DND-41 (cell line): ENCODE measurements around the gene ASXL2.
A peak's percentile ranks its signal among the peaks of the same experiment; 100 is the strongest.
"Not testable (repeated sequence)": the region's sequence is repeated elsewhere in the genome, so short reads cannot be mapped to it uniquely, and the experiment has no call there.

Experiments
- ATAC-seq: fragments of 200-7000 bp; cut with Tn5 transposase; 3 replicates; pipeline ENCODE4 v1.9.1; 2021; ENCODE audit warnings: low read depth; ENCODE audit not compliant: insufficient read depth
- DNase-seq: peaks from one replicate; pipeline ENCODE4 v3.0.0-alpha.2; 2020
- H2AFZ ChIP-seq: 2 replicates; pipeline ENCODE4 v1.6.0; 2012; ENCODE audit warnings: low read depth, low read length
- H3K27ac ChIP-seq: 2 replicates; pipeline ENCODE4 v1.5.1; 2012; ENCODE audit warnings: low read length, inconsistent platforms
- H3K27me3 ChIP-seq: fragments of 200-600 bp; sonication (generic); 2 replicates; pipeline ENCODE4 v1.6.0; 2012; ENCODE audit warnings: low read length, mild to moderate bottlenecking, inconsistent platforms; ENCODE audit not compliant: insufficient read depth, poor library complexity
- H3K36me3 ChIP-seq: 2 replicates; pipeline ENCODE4 v1.5.1; 2012; ENCODE audit warnings: low read length, inconsistent platforms; ENCODE audit not compliant: insufficient read depth
- H3K4me1 ChIP-seq: 2 replicates; pipeline ENCODE4 v1.5.1; 2012; ENCODE audit warnings: mild to moderate bottlenecking, low read length; ENCODE audit not compliant: insufficient read depth
- H3K4me2 ChIP-seq: 2 replicates; pipeline ENCODE4 v1.6.0; 2012; ENCODE audit warnings: mild to moderate bottlenecking, moderate library complexity, low read length, inconsistent platforms; ENCODE audit not compliant: insufficient read depth
- H3K4me3 ChIP-seq, 2 experiments: fragments of 200-600 bp in 1 of 2; shearing (Covaris generic) in 1 of 2; 2 replicates each; pipeline ENCODE4 v1.5.1; 2012 to 2016; ENCODE audit warnings: inconsistent platforms in 2 of 2, low read length in 2 of 2, mild to moderate bottlenecking in 2 of 2, low read depth in 1 of 2, moderate library complexity in 1 of 2
- H3K79me2 ChIP-seq: 2 replicates; pipeline ENCODE4 v1.6.0; 2012; ENCODE audit warnings: low read length, inconsistent platforms; ENCODE audit not compliant: insufficient read depth
- H3K9ac ChIP-seq: 2 replicates; pipeline ENCODE4 v1.6.0; 2012; ENCODE audit warnings: low read depth, mild to moderate bottlenecking, inconsistent platforms, low read length, moderate library complexity
- H3K9me3 ChIP-seq: 2 replicates; pipeline ENCODE4 v1.5.1; 2012; ENCODE audit warnings: low read length, moderate library complexity, mild to moderate bottlenecking, inconsistent platforms; ENCODE audit not compliant: insufficient read depth, severe bottlenecking
- H4K20me1 ChIP-seq: 2 replicates; pipeline ENCODE4 v1.6.0; 2012; ENCODE audit warnings: low read length; ENCODE audit not compliant: insufficient read depth
- CTCF ChIP-seq: IDR thresholded peaks from 2 replicates; pipeline ENCODE4 v1.5.1; 2012; ENCODE audit warnings: borderline replicate concordance, low read length, moderate library complexity, mild to moderate bottlenecking; ENCODE audit not compliant: poor library complexity, severe bottlenecking; ENCODE audit errors: extremely low read depth
- EZH2 ChIP-seq: IDR thresholded peaks from 3 replicates; pipeline ENCODE4 v1.6.1; 2012; ENCODE audit warnings: borderline replicate concordance, low read depth, mild to moderate bottlenecking, moderate library complexity, low read length, inconsistent platforms; ENCODE audit not compliant: severe bottlenecking

ASXL2 gene

DNA sequence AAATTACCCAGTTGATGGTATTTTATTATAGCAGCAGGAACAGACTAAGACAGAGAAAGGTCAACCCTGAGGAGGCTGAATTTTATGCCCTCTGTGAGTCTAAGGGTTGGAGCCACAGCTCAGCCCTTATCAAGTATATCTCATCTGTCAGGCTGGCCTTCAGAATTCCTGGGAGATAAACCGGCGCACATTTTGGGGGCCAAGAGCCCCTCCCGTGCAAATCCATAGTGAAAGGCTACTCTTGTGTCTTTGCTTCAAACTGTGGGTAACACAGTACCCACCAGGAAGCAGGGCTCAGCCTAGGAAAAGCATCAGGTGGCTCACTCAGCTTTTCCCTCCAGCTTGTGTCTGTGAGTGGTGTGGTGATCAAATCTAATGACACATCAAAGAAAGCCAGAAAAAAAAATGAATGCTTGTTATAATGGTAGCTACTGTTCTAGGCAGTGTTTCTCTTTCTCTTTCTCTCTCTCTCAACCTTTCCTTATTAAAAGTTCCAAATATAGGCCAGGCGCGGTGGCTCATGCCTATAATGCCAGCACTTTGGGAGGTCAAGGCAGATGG lies 25.0 kb upstream of the ASXL2 start:
- TF ChIP-seq EZH2 (no peak), CTCF (no peak)
- Histone ChIP-seq H3K27me3 (no peaks in the 10 kb centered on the region), H3K9me3 (no peaks in the 10 kb centered on the region), H3K27ac (no peak overlapping the region), H3K4me1 (no peaks in the 10 kb centered on the region), H3K4me3 (no peak overlapping the region), H3K79me2 (no peaks in the 10 kb centered on the region), H2AFZ (no peak overlapping the region), H3K9ac (no peak overlapping the region), H3K36me3 (no peaks in the 10 kb centered on the region), H3K4me2 (no peak overlapping the region), H4K20me1 (no peaks in the 10 kb centered on the region)
- DNase-seq (no peak), ATAC-seq (peak; percentile 56; the same call in 2 of the 3 replicates)

DNA sequence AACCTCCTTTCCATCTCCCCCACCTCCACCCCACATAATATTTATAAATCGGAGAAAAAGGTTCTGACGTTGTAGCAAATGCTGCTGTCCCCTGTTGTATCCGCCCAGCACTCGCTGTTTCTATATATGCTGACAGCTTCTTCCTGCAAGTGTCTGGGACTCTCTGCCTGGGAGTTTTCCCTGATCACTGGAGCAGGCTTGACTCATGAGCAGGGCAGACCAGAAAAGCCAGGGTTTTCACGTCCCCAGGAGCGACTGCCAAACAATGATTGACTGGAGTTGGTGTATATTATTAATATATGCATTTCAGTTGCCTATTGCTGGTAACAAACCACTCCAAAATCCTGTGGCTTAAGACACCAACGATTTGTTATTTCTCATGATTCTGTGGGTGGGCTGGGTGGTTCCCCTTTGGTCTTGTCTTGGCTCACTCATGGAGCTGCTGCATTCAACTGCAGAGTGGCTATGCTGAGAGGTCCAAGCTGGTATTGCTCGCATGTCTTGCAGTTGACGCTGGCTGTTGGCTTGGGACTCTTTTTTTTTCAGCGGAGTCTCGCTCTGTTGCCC lies 21.2 kb upstream of the ASXL2 start:
- no peaks in the 10 kb centered on the region for H3K4me1 ChIP-seq
- DNase-seq: no peak
- no peaks in the 10 kb centered on the region for H3K36me3 ChIP-seq
- no peak for ATAC-seq
- H3K4me3 ChIP-seq: no peak overlapping the region
- H3K27ac ChIP-seq: no peak overlapping the region
- no peak overlapping the region for H3K9ac ChIP-seq
- no peak overlapping the region for H3K4me2 ChIP-seq
- TF ChIP-seq EZH2 (no peak), CTCF (no peak)
- H3K9me3 ChIP-seq: no peaks in the 10 kb centered on the region
- no peak overlapping the region for H2AFZ ChIP-seq
- no peaks in the 10 kb centered on the region for H4K20me1 ChIP-seq
- no peaks in the 10 kb centered on the region for H3K79me2 ChIP-seq
- no peaks in the 10 kb centered on the region for H3K27me3 ChIP-seq

DNA sequence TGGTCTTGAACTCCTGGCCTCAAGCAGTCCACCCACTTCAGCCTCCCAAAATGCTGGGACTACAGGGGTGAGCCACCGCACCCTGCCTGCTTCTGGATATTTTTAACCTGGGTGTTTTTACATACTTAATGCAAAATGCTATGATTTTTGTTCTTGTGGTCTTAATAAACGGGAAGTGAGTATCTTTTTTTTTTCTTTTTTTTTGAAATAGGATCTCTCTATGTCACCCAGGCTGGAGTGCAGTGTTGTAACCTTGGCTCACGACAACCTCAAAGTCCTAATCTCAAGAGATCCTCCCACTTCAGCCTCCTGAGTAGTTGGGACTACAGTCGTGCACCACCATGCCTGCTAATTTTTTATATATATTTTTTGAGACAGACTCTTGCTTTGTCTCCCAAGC lies 19.2 kb upstream of the ASXL2 start:
- H3K4me2 ChIP-seq: no peak overlapping the region
- H3K9ac ChIP-seq: no peak overlapping the region
- no peak for ATAC-seq
- no peak overlapping the region for H3K4me3 ChIP-seq
- H2AFZ ChIP-seq: no peak overlapping the region
- no peaks in the 10 kb centered on the region for H3K4me1 ChIP-seq
- no peak for DNase-seq
- H3K9me3 ChIP-seq: no peaks in the 10 kb centered on the region
- no peaks in the 10 kb centered on the region for H3K27me3 ChIP-seq
- H3K27ac ChIP-seq: no peak overlapping the region
- no peaks in the 10 kb centered on the region for H3K79me2 ChIP-seq
- H3K36me3 ChIP-seq: no peaks in the 10 kb centered on the region
- TF ChIP-seq EZH2 (no peak), CTCF (no peak)
- H4K20me1 ChIP-seq: no peaks in the 10 kb centered on the region

- H3K36me3 ChIP-seq, H3K27me3 ChIP-seq, H3K9me3 ChIP-seq, H3K27ac ChIP-seq, H2AFZ ChIP-seq, H3K9ac ChIP-seq, H3K79me2 ChIP-seq, H3K4me3 ChIP-seq, H3K4me1 ChIP-seq, H3K4me2 ChIP-seq, H4K20me1 ChIP-seq, ATAC-seq, DNase-seq: not testable (repeated sequence)
These were observed 18.0 kb upstream of the ASXL2 start for GRCh38 chr2:25896308-25896707.
